HEK293 (cell line): ENCODE results near the gene JPH3.

Experiments used
- CTCF ChIA-PET: fragments of 350-600 bp; formaldehyde crosslinking; extraction: SDS; loops from one replicate; lab custom pipeline; 2021; ENCODE audit warnings: antibody characterized with exemption; lab: Yijun Ruan, JAX
- POLR2A ChIA-PET: fragments of 300-600 bp; formaldehyde crosslinking; extraction: SDS; loops from one replicate; lab custom pipeline; 2020; ENCODE audit warnings: antibody characterized with exemption, inconsistent platforms; lab: Yijun Ruan, JAX
- H3K27ac ChIP-seq: fragments of 200-500 bp; sonication (Bioruptor generic); 2 replicates; pipeline ENCODE4 v1.5.1; 2014; ENCODE audit warnings: low read depth, low read length, control low read depth, inconsistent platforms; ENCODE audit errors: extremely low read depth
- H3K36me3 ChIP-seq, 2 experiments: fragments of 200-500 bp in 1 of 2; sonication (Bioruptor generic) in 1 of 2; 1 replicate in 1 of 2; 2 replicates in 1 of 2; pipeline ENCODE4 v1.5.1; 2014 to 2017; ENCODE audit warnings: inconsistent platforms in 2 of 2, low read length in 2 of 2; ENCODE audit not compliant: control insufficient read depth in 2 of 2, insufficient read depth in 1 of 2
- H3K4me1 ChIP-seq: fragments of 200-500 bp; sonication (Bioruptor generic); 2 replicates; pipeline ENCODE4 v1.5.1; 2014; ENCODE audit warnings: mild to moderate bottlenecking, low read length, inconsistent platforms; ENCODE audit not compliant: control insufficient read depth, insufficient read depth
- H3K4me3 ChIP-seq: 2 replicates; pipeline ENCODE4 v1.5.1; 2011; ENCODE audit warnings: low read depth, mild to moderate bottlenecking, control low read depth, low read length, moderate library complexity
- H3K9me3 ChIP-seq: fragments of 200-500 bp; sonication (Bioruptor generic); 2 replicates; pipeline ENCODE4 v1.5.1; 2014; ENCODE audit warnings: low read depth, low read length, inconsistent platforms; ENCODE audit not compliant: control insufficient read depth, insufficient read depth
- FEZF1 ChIP-seq: fragments of 450-650 bp; formaldehyde crosslinking; IDR thresholded peaks from 2 replicates; pipeline ENCODE4 v1.5.1; 2016; ENCODE audit warnings: missing biosample characterization, missing genetic modification characterization
- KLF7 ChIP-seq: fragments of 450-650 bp; formaldehyde crosslinking; IDR thresholded peaks from 2 replicates; pipeline ENCODE4 v1.5.1; 2016; ENCODE audit warnings: missing biosample characterization, missing genetic modification characterization, borderline replicate concordance
- MYNN ChIP-seq: fragments of 450-650 bp; formaldehyde crosslinking; IDR thresholded peaks from 2 replicates; pipeline ENCODE4 v1.5.1; 2016; ENCODE audit warnings: missing biosample characterization, missing genetic modification characterization, borderline replicate concordance
- RBAK ChIP-seq: fragments of 450-650 bp; formaldehyde crosslinking; IDR thresholded peaks from 2 replicates; pipeline ENCODE4 v1.5.1; 2016; ENCODE audit warnings: missing biosample characterization, missing genetic modification characterization
- REPIN1 ChIP-seq: fragments of 450-650 bp; formaldehyde crosslinking; IDR thresholded peaks from 2 replicates; pipeline ENCODE4 v1.5.1; 2017; ENCODE audit warnings: missing biosample characterization, missing genetic modification characterization, low read depth
- SP3 ChIP-seq: fragments of 450-650 bp; formaldehyde crosslinking; IDR thresholded peaks from 2 replicates; pipeline ENCODE4 v1.5.1; 2016; ENCODE audit warnings: missing biosample characterization, missing genetic modification characterization
- WT1 ChIP-seq: fragments of 450-650 bp; formaldehyde crosslinking; IDR thresholded peaks from 2 replicates; pipeline ENCODE4 v1.5.1; 2016; ENCODE audit warnings: missing biosample characterization, missing genetic modification characterization
- ZBTB17 ChIP-seq: fragments of 450-650 bp; formaldehyde crosslinking; IDR thresholded peaks from 2 replicates; pipeline ENCODE4 v1.5.1; 2016; ENCODE audit warnings: missing biosample characterization, missing genetic modification characterization
- ZBTB8A ChIP-seq: fragments of 450-650 bp; formaldehyde crosslinking; IDR thresholded peaks from 2 replicates; pipeline ENCODE4 v1.5.1; 2016; ENCODE audit warnings: missing biosample characterization, missing genetic modification characterization
- ZFP37 ChIP-seq: fragments of 450-650 bp; formaldehyde crosslinking; IDR thresholded peaks from 2 replicates; pipeline ENCODE4 v1.5.1; 2016; ENCODE audit warnings: missing biosample characterization, missing genetic modification characterization
- ZNF266 ChIP-seq: fragments of 450-650 bp; formaldehyde crosslinking; IDR thresholded peaks from 2 replicates; pipeline ENCODE4 v1.5.1; 2016; ENCODE audit warnings: missing biosample characterization, missing genetic modification characterization, low read depth
- ZNF302 ChIP-seq: fragments of 450-650 bp; formaldehyde crosslinking; IDR thresholded peaks from 2 replicates; pipeline ENCODE4 v1.5.1; 2016; ENCODE audit warnings: missing biosample characterization, missing genetic modification characterization, low read depth
- ZNF366 ChIP-seq: fragments of 450-650 bp; formaldehyde crosslinking; conservative IDR thresholded peaks from 2 replicates; pipeline ENCODE4 v1.5.1; 2016; ENCODE audit warnings: missing biosample characterization, missing genetic modification characterization
- ZNF37A ChIP-seq: fragments of 450-650 bp; IDR thresholded peaks from 2 replicates; pipeline ENCODE4 v1.5.1; 2018; ENCODE audit warnings: missing biosample characterization, missing genetic modification characterization
- ZNF416 ChIP-seq: fragments of 450-650 bp; formaldehyde crosslinking; IDR thresholded peaks from 2 replicates; pipeline ENCODE4 v1.5.1; 2016; ENCODE audit warnings: missing biosample characterization, missing genetic modification characterization
- ZNF48 ChIP-seq: fragments of 450-650 bp; formaldehyde crosslinking; IDR thresholded peaks from 2 replicates; pipeline ENCODE4 v1.5.1; 2016; ENCODE audit warnings: missing biosample characterization, missing genetic modification characterization
- ZNF677 ChIP-seq: fragments of 450-650 bp; IDR thresholded peaks from 2 replicates; pipeline ENCODE4 v1.5.0; 2018; ENCODE audit warnings: missing biosample characterization, mild to moderate bottlenecking, missing genetic modification characterization, moderate library complexity
- ZNF707 ChIP-seq: fragments of 450-650 bp; formaldehyde crosslinking; IDR thresholded peaks from 2 replicates; pipeline ENCODE4 v1.5.1; 2016; ENCODE audit warnings: missing biosample characterization, missing genetic modification characterization
- ZNF830 ChIP-seq: fragments of 450-650 bp; IDR thresholded peaks from 2 replicates; pipeline ENCODE4 v1.5.0; 2018; ENCODE audit warnings: missing biosample characterization, missing genetic modification characterization, low read depth, mild to moderate bottlenecking, moderate library complexity
- ZNF837 ChIP-seq: fragments of 450-650 bp; formaldehyde crosslinking; IDR thresholded peaks from 2 replicates; pipeline ENCODE4 v1.5.1; 2016; ENCODE audit warnings: missing biosample characterization, missing genetic modification characterization
- TF ChIP-seq, protein P1 (sequence below): fragments of 450-650 bp; formaldehyde crosslinking; IDR thresholded peaks from 2 replicates; pipeline ENCODE4 v1.5.1; 2016; ENCODE audit warnings: missing biosample characterization, missing genetic modification characterization
- TF ChIP-seq, protein P2 (sequence below): fragments of 450-650 bp; formaldehyde crosslinking; IDR thresholded peaks from 2 replicates; pipeline ENCODE4 v1.5.1; 2016; ENCODE audit warnings: missing biosample characterization, missing genetic modification characterization
- TF ChIP-seq, protein P3 (sequence below): fragments of 450-650 bp; formaldehyde crosslinking; IDR thresholded peaks from 2 replicates; pipeline ENCODE4 v1.5.1; 2017; ENCODE audit warnings: missing biosample characterization, missing genetic modification characterization
- TF ChIP-seq, protein P4 (sequence below): fragments of 450-650 bp; formaldehyde crosslinking; IDR thresholded peaks from 2 replicates; pipeline ENCODE4 v1.5.1; 2016; ENCODE audit warnings: missing biosample characterization, missing genetic modification characterization

JPH3 gene

DNA sequence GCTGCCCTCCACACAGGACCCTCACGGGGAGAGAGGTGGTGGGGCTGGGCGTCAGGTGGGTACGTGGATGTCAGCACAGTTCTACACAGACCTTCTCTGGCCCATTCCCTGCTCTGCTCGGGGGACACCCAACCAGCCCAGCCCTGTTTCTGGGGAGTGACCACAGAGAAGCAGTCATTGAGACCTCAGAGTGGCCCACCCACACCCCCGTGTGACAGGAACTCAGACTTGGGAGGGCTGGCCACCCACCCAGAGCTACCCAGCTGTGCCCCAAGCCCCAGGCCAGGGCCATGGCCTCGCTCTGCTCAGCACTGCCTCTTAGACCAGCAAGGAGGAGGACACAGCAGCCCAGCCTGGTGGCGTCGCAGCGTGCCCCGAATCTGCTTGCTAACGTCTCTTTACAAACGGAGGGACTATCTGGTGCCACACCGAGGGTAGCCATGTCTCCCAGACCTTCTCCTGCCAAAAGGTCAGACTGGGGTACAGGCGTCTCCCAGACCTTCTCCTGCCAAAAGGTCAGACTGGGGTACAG is 85.8 kb downstream of the JPH3 start:
- H3K27ac ChIP-seq, result no peak overlapping the region
- ChIA-PET CTCF (interaction anchor here (0.6 kb wide), 1 partner anchor 1708 kb away, joined by 3 read pairs; no protein-coding TSS in a partner anchor), POLR2A (no interaction called here)
- TF ChIP-seq ZBTB8A (tag by site-specific recombination) (no peak), REPIN1 (tag by site-specific recombination) (no peak), ZNF366 (tag by site-specific recombination) (no peak), ZNF830 (tag by site-specific recombination) (no peak), WT1 (tag by site-specific recombination) (no peak), MYNN (tag by site-specific recombination) (no peak), ZNF416 (tag by site-specific recombination) (no peak), ZNF266 (tag by site-specific recombination) (no peak), FEZF1 (no peak), ZNF837 (tag by site-specific recombination) (no peak), ZNF48 (tag by site-specific recombination) (no peak), SP3 (tag by site-specific recombination) (no peak), ZNF677 (tag by site-specific recombination) (no peak), ZNF707 (tag by site-specific recombination) (no peak), KLF7 (tag by site-specific recombination) (no peak), RBAK (tag by site-specific recombination) (no peak)
- TF ChIP-seq, protein P1, sequence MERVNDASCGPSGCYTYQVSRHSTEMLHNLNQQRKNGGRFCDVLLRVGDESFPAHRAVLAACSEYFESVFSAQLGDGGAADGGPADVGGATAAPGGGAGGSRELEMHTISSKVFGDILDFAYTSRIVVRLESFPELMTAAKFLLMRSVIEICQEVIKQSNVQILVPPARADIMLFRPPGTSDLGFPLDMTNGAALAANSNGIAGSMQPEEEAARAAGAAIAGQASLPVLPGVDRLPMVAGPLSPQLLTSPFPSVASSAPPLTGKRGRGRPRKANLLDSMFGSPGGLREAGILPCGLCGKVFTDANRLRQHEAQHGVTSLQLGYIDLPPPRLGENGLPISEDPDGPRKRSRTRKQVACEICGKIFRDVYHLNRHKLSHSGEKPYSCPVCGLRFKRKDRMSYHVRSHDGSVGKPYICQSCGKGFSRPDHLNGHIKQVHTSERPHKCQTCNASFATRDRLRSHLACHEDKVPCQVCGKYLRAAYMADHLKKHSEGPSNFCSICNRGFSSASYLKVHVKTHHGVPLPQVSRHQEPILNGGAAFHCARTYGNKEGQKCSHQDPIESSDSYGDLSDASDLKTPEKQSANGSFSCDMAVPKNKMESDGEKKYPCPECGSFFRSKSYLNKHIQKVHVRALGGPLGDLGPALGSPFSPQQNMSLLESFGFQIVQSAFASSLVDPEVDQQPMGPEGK (tag by site-specific recombination), result no peak
- TF ChIP-seq, protein P2, sequence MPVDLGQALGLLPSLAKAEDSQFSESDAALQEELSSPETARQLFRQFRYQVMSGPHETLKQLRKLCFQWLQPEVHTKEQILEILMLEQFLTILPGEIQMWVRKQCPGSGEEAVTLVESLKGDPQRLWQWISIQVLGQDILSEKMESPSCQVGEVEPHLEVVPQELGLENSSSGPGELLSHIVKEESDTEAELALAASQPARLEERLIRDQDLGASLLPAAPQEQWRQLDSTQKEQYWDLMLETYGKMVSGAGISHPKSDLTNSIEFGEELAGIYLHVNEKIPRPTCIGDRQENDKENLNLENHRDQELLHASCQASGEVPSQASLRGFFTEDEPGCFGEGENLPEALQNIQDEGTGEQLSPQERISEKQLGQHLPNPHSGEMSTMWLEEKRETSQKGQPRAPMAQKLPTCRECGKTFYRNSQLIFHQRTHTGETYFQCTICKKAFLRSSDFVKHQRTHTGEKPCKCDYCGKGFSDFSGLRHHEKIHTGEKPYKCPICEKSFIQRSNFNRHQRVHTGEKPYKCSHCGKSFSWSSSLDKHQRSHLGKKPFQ (tag by site-specific recombination), result no peak
- TF ChIP-seq, protein P3, sequence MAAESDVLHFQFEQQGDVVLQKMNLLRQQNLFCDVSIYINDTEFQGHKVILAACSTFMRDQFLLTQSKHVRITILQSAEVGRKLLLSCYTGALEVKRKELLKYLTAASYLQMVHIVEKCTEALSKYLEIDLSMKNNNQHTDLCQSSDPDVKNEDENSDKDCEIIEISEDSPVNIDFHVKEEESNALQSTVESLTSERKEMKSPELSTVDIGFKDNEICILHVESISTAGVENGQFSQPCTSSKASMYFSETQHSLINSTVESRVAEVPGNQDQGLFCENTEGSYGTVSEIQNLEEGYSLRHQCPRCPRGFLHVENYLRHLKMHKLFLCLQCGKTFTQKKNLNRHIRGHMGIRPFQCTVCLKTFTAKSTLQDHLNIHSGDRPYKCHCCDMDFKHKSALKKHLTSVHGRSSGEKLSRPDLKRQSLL, result no peak
- H3K4me3 ChIP-seq, result no peak overlapping the region
- H3K9me3 ChIP-seq, result no peaks in the 10 kb centered on the region
- no peaks in the 10 kb centered on the region for H3K4me1 ChIP-seq
- H3K36me3 ChIP-seq, result no peaks in the 10 kb centered on the region

DNA sequence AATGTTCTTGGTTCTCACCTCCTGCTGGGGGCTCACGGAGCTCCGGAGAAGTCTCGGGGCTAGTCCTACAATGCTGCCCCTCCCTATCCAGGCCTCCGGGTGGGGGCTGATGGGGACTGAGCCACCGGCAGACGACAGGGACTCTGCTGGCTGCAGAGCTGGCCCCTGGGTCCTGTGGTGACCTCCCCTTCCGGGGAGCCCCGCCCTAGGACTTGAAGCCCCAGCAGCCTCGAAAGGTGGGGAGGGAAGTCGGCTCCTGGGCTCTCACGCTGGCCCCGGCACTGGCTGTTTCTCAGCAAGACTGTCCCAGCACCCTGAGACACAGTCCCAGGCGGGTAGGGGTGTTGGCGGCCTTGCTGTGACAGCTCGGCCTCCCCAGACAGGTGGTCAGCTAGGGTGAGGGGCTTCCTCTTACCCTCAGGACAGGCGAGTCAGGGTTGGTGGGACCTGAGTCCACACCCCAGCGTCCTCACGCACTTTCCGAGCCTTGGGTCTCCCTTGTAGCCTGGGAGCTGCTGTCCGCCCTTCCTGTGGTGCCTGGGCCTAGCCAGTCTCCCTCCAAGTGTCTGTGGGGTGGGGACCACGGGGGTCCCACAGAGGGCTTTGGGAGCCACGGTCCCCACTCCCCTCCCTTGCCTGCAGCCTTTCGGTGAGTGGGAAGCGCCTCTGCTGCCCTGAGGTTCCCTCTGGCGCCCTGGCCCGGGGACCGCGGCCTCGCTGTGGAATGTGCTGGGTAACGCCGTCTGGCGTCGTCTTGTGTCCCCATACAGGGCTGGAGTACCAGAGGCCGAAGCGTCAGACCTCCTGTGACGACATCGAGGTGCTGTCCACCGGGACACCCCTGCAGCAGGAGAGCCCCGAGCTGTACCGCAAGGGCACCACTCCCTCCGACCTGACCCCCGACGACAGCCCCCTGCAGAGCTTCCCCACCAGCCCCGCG is 86.8 kb downstream of the JPH3 start:
- TF ChIP-seq, protein P4, sequence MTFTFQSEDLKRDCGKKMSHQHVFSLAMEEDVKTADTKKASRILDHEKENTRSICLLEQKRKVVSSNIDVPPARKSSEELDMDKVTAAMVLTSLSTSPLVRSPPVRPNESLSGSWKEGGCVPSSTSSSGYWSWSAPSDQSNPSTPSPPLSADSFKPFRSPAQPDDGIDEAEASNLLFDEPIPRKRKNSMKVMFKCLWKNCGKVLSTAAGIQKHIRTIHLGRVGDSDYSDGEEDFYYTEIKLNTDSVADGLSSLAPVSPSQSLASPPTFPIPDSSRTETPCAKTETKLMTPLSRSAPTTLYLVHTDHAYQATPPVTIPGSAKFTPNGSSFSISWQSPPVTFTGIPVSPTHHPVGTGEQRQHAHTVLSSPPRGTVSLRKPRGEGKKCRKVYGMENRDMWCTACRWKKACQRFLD, result no peak
- TF ChIP-seq ZNF302 (tag by site-specific recombination) (no peak), ZFP37 (tag by site-specific recombination) (no peak), ZNF37A (tag by site-specific recombination) (no peak), ZBTB17 (tag by site-specific recombination) (no peak)
- TF ChIP-seq, all 188 proteins: peak for 0
- Histone ChIP-seq H3K4me1 (no peaks in the 10 kb centered on the region), H3K4me3 (no peak overlapping the region), H3K9me3 (no peaks in the 10 kb centered on the region), H3K36me3 (peaks cover 0 to 5% of the 10 kb centered on the region in 2 experiments; a peak in 1 of 3 replicates), H3K27ac (no peak overlapping the region)
- POLR2A ChIA-PET, result no interaction called here
- CTCF ChIA-PET, result interaction anchor here (0.6 kb wide), 3 partner anchors 90 to 364 kb away, joined by 3 to 4 read pairs (median 3); no protein-coding TSS in a partner anchor
